ENCODE results near the gene NPHS2. TPM values are rescaled to one million over a fixed set of nuclear protein-coding genes. Genes with fewer than 3 reads are reported as not detected.

NPHS2 gene
- total RNA-seq (not detected), total RNA-seq (0 to 0.20 (median 0) reads per million in 172 experiments)
- polyA plus RNA-seq (2013, experiment 1 of 2): not detected
- 0.04 TPM for polyA plus RNA-seq (2013, experiment 2 of 2)

- Histone ChIP-seq H3K36me3 (ENCODE audit: insufficient read depth, low read length) (no peaks in the 10 kb centered on the region), H3K27ac (ENCODE audit: low read depth in 1 of 2, low read length in 2 of 2) (no peak within 1 kb of the TSS), H3K4me3 (ENCODE audit: low read length) (no peak within 1 kb of the TSS), H3K9me3 (ENCODE audit: control insufficient read depth in 1 of 2, insufficient read depth in 1 of 2, low read length in 2 of 2) (peaks cover 0 to 5% of the 10 kb centered on the region in 2 experiments), H3K4me1 (ENCODE audit: insufficient read depth, low read length) (no peaks in the 10 kb centered on the region), H3K27me3 (ENCODE audit: control insufficient read depth in 1 of 2, insufficient read depth in 2 of 2, low read length in 2 of 2) (peaks cover 25 to 46% of the 10 kb centered on the region in 2 experiments)
- Mint-ChIP-seq H3K4me3 (no peak within 1 kb of the TSS), H3K9me3 (no peaks in the 10 kb centered on the region), H3K4me1 (ENCODE audit: low read depth) (no peaks in the 10 kb centered on the region), H3K27ac (no peak within 1 kb of the TSS), H3K36me3 (ENCODE audit: low read depth) (no peaks in the 10 kb centered on the region), H3K27me3 (peaks cover 68% of the 10 kb centered on the region)
- POLR2A ChIA-PET: no interaction called here
- intact Hi-C loops (cut with DNase I, micrococcal nuclease): no loop called here
- DNase-seq (no peak), ATAC-seq (ENCODE audit: poor library complexity) (no peak)
- no peak for TF ChIP-seq CTCF (IDR thresholded peaks at IDR 0.05)
- CTCF ChIA-PET: no interaction called here
These were observed at the start of gene NPHS2 for GRCh38 chr1:179575497-179576314. TSS of gene NPHS2 (minus strand) at chr1:179575948. CDS start at chr1:179575864, 84 bp downstream.

GRCh38 chr1:179612361-179612760 lies 36.6 kb upstream of the NPHS2 start:
- H3K27me3 Mint-ChIP-seq: peaks cover 59% of the 10 kb centered on the region
- DNase-seq (no peak), ATAC-seq (ENCODE audit: poor library complexity) (no peak)
- Histone ChIP-seq H3K4me3 (ENCODE audit: low read length) (no peak overlapping the region), H3K9me3 (ENCODE audit: control insufficient read depth in 1 of 2, insufficient read depth in 1 of 2, low read length in 2 of 2) (no peaks in the 10 kb centered on the region), H3K27me3 (ENCODE audit: control insufficient read depth in 1 of 2, insufficient read depth in 2 of 2, low read length in 2 of 2) (peaks cover 0 to 15% of the 10 kb centered on the region in 2 experiments), H3K4me1 (ENCODE audit: insufficient read depth, low read length) (no peaks in the 10 kb centered on the region), H3K36me3 (ENCODE audit: insufficient read depth, low read length) (no peaks in the 10 kb centered on the region), H3K27ac (ENCODE audit: low read depth in 1 of 2, low read length in 2 of 2) (no peak overlapping the region)
- no peak for TF ChIP-seq CTCF (IDR thresholded peaks at IDR 0.05)
- H3K36me3 Mint-ChIP-seq (ENCODE audit: low read depth): no peaks in the 10 kb centered on the region
- no peaks in the 10 kb centered on the region for H3K9me3 Mint-ChIP-seq
- intact Hi-C loops (cut with DNase I, micrococcal nuclease): no loop called here
- H3K27ac Mint-ChIP-seq: no peak overlapping the region
- ChIA-PET POLR2A (no interaction called here), CTCF (no interaction called here)
- H3K4me3 Mint-ChIP-seq: no peak overlapping the region
- H3K4me1 Mint-ChIP-seq (ENCODE audit: low read depth): no peaks in the 10 kb centered on the region

DNA sequence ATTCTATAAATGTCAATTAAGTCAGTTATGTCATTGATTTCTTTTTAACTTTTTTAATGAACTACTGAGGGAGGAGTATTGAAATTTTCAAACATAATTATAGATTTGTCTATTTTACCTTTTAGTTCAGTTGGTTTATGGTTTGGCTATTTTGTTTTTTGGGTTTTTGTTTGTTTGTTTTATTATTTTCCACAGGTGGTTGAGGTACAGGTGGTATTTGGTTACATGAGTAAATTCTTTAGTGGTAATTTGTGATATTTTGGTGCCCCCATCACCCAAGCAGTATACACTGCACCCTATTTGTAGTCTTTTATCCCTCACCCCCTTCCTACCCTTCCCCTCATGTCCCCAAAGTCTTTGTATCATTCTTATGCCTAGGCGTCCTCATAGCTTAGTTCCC lies 25.3 kb upstream of the NPHS2 start:
- Histone ChIP-seq H3K4me1 (ENCODE audit: insufficient read depth, low read length) (no peaks in the 10 kb centered on the region), H3K9me3 (ENCODE audit: control insufficient read depth in 1 of 2, insufficient read depth in 1 of 2, low read length in 2 of 2) (no peaks in the 10 kb centered on the region), H3K27me3 (ENCODE audit: control insufficient read depth in 1 of 2, insufficient read depth in 2 of 2, low read length in 2 of 2) (peaks cover 4 to 6% of the 10 kb centered on the region in 2 experiments), H3K4me3 (ENCODE audit: low read length) (no peak overlapping the region), H3K36me3 (ENCODE audit: insufficient read depth, low read length) (no peaks in the 10 kb centered on the region), H3K27ac (ENCODE audit: low read depth in 1 of 2, low read length in 2 of 2) (no peak overlapping the region)
- POLR2A ChIA-PET: no interaction called here
- H3K4me1 Mint-ChIP-seq (ENCODE audit: low read depth): no peaks in the 10 kb centered on the region
- H3K27ac Mint-ChIP-seq: no peak overlapping the region
- intact Hi-C loops (cut with DNase I, micrococcal nuclease): no loop called here
- CTCF ChIA-PET: no interaction called here
- H3K9me3 Mint-ChIP-seq: no peaks in the 10 kb centered on the region
- H3K27me3 Mint-ChIP-seq: peaks cover 48% of the 10 kb centered on the region
- DNase-seq (no peak), ATAC-seq (ENCODE audit: poor library complexity) (no peak)
- no peak overlapping the region for H3K4me3 Mint-ChIP-seq
- H3K36me3 Mint-ChIP-seq (ENCODE audit: low read depth): no peaks in the 10 kb centered on the region
- TF ChIP-seq CTCF (IDR thresholded peaks at IDR 0.05): no peak
